ENCODE data around the gene LRRC8D. TPM values are rescaled to one million over a fixed set of nuclear protein-coding genes. Genes with fewer than 3 reads are reported as not detected.

The LRRC8D gene
- polyA plus RNA-seq, 3 donors = 28.0 to 43.8 (median 42.9) TPM

DNA sequence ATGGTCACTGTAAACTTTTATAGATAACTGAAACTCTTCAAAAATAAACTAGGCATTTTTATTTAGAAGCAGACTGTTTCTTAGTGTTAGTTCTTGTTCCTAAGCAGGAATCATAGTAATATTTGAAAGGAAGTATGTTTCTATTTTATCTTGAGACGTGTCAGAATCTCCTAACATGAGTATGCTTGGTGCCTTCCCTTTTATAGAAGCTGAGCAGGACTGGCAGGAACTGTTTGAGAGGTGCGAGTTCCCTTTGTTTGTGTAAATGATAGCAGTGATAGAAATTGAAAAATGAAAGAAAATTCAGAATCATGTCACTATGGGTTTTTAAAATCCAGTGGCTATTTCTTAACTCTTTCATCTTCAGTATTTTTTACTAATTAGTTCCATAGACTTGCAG is 56.9 kb downstream of the LRRC8D start:
- H3K27ac ChIP-seq (ENCODE audit: low read depth in 1 of 2, low read length in 2 of 2) = peak overlapping the region in 1 of 2 donors; percentile 42
- H3K27me3 ChIP-seq (ENCODE audit: control insufficient read depth in 2 of 2, insufficient read depth in 2 of 2, low read length in 2 of 2) = no peaks in the 10 kb centered on the region
- peaks cover 91% of the 10 kb centered on the region for H4K20me1 ChIP-seq (ENCODE audit: insufficient read depth, low read length)
- no peak for DNase-seq
- no peaks in the 10 kb centered on the region for H3K27me3 Mint-ChIP-seq (ENCODE audit: low read depth in 3 of 3)
- TF ChIP-seq CTCF (IDR thresholded peaks at IDR 0.05) = no peak
- no peak overlapping the region for H3K4me3 Mint-ChIP-seq
- peaks cover 97% of the 10 kb centered on the region for H3K79me2 ChIP-seq (ENCODE audit: insufficient read depth, low read length)
- H3K9me3 Mint-ChIP-seq = peaks cover 10 to 17% (median 12%) of the 10 kb centered on the region in 7 donors
- peaks cover 27 to 48% of the 10 kb centered on the region in 2 donors for H3K36me3 Mint-ChIP-seq
- peak overlapping the region in 3 of 7 donors; percentile 4 to 43 (median 41) for H3K27ac Mint-ChIP-seq
- no peak overlapping the region for H3K4me3 ChIP-seq (replicated peaks in 1 of 3; ENCODE audit: low read depth in 2 of 3, low read length in 3 of 3)
- peaks cover 9 to 16% of the 10 kb centered on the region in 2 donors for H3K9me3 ChIP-seq (replicated peaks in 1 of 2; ENCODE audit: control insufficient read depth in 1 of 2, insufficient read depth in 1 of 2, low read length in 2 of 2)
- 17% methylated on average over 1 of the region's 2 CpGs for WGBS (ENCODE audit: insufficient coverage)
- H2AFZ ChIP-seq (ENCODE audit: insufficient read depth, low read depth, low read length, poor library complexity, severe bottlenecking) = no peak overlapping the region
- H3K4me1 Mint-ChIP-seq = peaks cover 5% of the 10 kb centered on the region
- no peak overlapping the region for H3K9ac ChIP-seq (ENCODE audit: insufficient read depth, low read length, poor library complexity, severe bottlenecking)
- intact Hi-C loops (cut with micrococcal nuclease) = no loop called here
- peaks cover 19 to 74% of the 10 kb centered on the region in 2 donors for H3K36me3 ChIP-seq (replicated peaks in 1 of 2; ENCODE audit: control insufficient read depth in 1 of 2, insufficient read depth in 2 of 2, low read length in 2 of 2)
- no peak overlapping the region for H3K4me2 ChIP-seq (replicated peaks; ENCODE audit: extremely low read depth, low read length, poor library complexity, severe bottlenecking)
- no peaks in the 10 kb centered on the region for H3K4me1 ChIP-seq (ENCODE audit: control insufficient read depth in 1 of 2, insufficient read depth in 2 of 2, low read length in 2 of 2)

DNA sequence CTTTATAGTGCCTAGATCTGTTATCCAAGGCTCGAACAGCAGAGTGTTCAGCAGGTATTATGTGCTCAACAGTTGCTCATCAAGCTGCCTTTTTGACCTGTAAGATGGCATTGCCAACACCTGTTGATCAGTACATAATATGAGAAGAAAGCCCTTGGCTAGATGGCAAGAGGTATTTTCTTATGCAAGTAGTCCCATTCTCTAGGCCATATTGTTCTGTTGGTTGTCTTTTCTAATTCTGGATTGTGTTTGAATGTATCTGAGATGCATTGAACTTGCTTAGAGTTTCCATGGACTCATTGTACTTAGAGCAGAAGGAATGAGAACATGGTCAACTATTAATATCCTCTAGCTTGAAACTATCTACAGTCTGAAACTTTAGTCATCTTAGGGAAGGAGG is 57.4 kb downstream of the LRRC8D start:
- Mint-ChIP-seq H3K9me3 (peaks cover 10 to 17% (median 12%) of the 10 kb centered on the region in 7 donors), H3K27ac (peak overlapping the region in 3 of 7 donors; percentile 45 to 56 (median 54)), H3K4me3 (no peak overlapping the region), H3K4me1 (peaks cover 5% of the 10 kb centered on the region), H3K36me3 (peaks cover 32 to 53% of the 10 kb centered on the region in 2 donors), H3K27me3 (ENCODE audit: low read depth in 3 of 3) (no peaks in the 10 kb centered on the region)
- Histone ChIP-seq H3K36me3 (replicated peaks in 1 of 2; ENCODE audit: control insufficient read depth in 1 of 2, insufficient read depth in 2 of 2, low read length in 2 of 2) (peaks cover 19 to 74% of the 10 kb centered on the region in 2 donors), H3K79me2 (ENCODE audit: insufficient read depth, low read length) (peaks cover 97% of the 10 kb centered on the region), H4K20me1 (ENCODE audit: insufficient read depth, low read length) (peaks cover 91% of the 10 kb centered on the region), H3K27me3 (ENCODE audit: control insufficient read depth in 2 of 2, insufficient read depth in 2 of 2, low read length in 2 of 2) (no peaks in the 10 kb centered on the region), H3K4me1 (ENCODE audit: control insufficient read depth in 1 of 2, insufficient read depth in 2 of 2, low read length in 2 of 2) (no peaks in the 10 kb centered on the region), H3K4me2 (replicated peaks; ENCODE audit: extremely low read depth, low read length, poor library complexity, severe bottlenecking) (no peak overlapping the region), H3K9me3 (replicated peaks in 1 of 2; ENCODE audit: control insufficient read depth in 1 of 2, insufficient read depth in 1 of 2, low read length in 2 of 2) (peaks cover 9 to 16% of the 10 kb centered on the region in 2 donors), H3K9ac (ENCODE audit: insufficient read depth, low read length, poor library complexity, severe bottlenecking) (no peak overlapping the region), H3K4me3 (replicated peaks in 1 of 3; ENCODE audit: low read depth in 2 of 3, low read length in 3 of 3) (no peak overlapping the region), H2AFZ (ENCODE audit: insufficient read depth, low read depth, low read length, poor library complexity, severe bottlenecking) (no peak overlapping the region), H3K27ac (ENCODE audit: low read depth in 1 of 2, low read length in 2 of 2) (no peak overlapping the region)
- no peak for TF ChIP-seq CTCF (IDR thresholded peaks at IDR 0.05)
- WGBS (ENCODE audit: insufficient coverage) = 80% methylated on average over 1 of the region's 1 CpG
- intact Hi-C loops (cut with micrococcal nuclease) = no loop called here
- DNase-seq = no peak
